Cerebellar cortex (tissue), 1 donor: ENCODE measurements around the gene ATF5.
"Not testable (repeated sequence)": the region's sequence is repeated elsewhere in the genome, so short reads cannot be mapped to it uniquely, and the experiment has no call there.

Experiments used
- DNase-seq: peaks from one replicate; pipeline ENCODE4 v3.0.0-alpha.2; 2015; ENCODE audit warnings: low spot score

The ATF5 gene

DNA sequence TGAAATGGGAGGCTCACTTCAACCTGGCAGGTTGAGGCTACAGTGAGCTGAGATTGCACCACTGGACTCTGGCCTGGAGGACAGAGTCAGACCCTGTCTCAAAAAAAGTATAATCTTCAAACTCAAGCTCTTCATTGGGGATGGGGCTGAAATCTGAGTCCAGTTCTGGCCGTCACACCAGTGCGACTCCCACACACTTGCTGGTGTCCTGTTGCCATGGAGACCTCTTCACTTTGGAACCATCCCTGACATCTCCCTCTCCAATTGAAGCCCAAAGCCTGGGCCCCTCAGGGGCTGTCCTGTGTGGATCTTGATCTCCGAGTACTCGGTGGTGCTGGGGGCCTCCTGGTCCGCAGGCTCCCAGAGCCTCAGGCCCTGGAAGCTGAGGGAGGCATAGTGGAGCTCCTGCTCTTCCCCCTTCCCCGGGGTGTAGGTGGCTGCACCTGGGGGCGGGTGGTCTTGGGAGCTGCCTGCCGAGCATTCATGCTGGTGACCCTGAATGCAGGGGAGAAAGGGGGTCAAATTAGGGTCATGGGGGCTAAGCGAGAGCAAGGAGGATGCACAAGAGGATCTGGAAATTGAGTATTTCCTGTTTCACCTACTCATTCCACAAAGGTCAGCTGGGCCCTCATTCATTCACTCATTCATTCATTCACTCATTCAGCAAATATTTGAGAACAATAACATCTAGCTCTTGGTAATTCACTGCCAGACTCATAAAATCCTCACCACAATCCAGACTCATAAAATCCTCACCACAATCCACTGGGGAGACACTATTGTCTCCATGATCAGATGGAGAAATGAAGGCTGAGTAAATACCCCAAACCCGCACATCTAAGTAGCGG is 21.0 kb downstream of the ATF5 start:
- no peak for DNase-seq

DNA sequence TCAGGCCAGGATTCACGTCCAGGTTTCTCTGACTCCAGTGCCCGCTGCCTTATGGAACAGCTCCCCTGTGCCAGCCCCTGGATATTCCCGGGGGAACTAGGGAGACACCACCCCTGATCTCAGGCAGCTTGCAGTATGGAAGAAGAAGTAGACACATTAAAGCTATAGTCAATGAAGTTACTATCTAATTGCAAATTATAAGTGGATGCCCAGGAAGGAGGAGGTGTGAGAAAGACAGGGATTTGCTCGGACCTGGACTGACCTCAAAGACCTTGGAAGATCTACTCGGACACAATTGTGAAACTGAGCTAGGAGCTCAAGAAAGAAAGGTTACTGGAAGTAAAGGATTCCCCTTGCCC is 21.6 kb downstream of the ATF5 start:
- no peak for DNase-seq

DNA sequence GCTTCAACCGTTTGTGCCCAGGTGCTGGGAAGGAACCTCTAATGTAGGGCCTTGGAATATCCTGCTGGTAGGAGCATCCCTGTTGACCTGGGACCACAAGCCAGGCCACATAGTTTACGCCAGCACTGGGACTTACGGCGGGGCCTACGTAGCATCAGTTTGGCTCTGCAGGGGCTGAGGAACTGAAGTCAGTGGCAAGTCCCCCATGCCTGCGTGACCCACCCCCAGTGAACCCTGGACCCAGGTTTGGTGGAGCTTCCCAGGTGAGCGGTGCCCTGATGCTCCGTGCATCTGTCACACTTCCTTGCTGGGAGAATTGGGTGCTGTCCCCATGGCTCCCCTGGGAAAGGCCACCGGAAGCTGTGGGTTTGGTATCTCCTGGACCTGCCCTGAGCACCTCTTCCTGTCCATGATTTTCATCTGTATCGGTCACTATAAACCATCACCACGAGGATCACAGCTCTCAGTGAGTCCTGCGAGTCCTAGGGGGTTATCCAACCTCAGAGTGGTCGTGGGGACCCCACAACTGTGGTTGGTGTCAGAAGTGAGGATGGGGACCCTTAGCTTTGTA is 22.0 kb downstream of the ATF5 start:
- no peak for DNase-seq

DNA sequence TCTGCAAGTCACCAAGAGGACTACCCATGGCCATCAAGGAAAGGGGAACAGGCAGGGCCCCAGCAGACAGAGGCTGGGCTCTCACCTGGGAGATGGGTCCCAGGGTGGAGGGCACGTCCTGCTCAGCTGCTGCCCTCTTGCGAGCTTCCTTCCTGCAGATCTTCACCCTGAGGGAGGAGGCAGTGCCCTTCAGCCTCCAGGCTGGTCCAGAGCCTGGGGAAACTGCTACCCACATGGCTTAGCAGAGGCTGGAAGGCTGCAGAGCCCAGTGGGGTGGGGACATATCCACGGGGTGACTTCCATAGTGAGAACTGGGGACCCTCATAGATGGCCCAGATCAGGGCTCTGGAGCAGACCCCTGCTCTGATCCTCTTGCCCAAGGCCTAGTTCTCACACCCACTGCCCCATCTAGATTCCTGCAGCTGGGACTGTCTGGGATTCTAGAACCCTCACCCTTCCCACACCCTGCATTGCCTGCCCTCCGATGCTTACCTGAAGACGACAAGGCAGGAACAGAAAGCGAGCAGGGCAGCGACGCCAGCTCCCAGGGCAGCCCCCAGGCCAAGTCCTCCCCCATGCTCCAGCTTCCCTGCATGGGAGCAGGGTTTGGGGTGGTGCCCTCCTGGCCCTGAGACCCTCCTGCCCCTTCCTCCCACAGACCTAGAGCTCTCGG is 22.9 kb downstream of the ATF5 start:
- no peak for DNase-seq

DNA sequence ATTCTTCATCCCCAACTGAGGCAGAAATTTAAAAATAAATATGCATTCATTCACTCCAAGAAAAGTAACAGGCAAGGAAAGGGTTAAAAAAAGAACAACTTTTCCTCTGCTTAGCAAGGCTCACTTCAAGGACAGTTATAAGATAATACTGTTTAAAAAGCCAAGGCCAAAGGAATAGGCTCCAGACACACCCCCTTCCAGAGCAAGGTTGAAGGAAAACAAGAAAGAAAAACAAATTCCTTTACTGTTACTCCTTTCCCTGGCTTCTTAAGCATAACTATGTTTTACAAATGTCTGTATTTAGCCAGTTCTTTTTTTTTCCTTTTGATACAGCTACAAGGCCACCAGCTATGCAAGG is 23.5 kb downstream of the ATF5 start:
- DNase-seq, result no peak

DNA sequence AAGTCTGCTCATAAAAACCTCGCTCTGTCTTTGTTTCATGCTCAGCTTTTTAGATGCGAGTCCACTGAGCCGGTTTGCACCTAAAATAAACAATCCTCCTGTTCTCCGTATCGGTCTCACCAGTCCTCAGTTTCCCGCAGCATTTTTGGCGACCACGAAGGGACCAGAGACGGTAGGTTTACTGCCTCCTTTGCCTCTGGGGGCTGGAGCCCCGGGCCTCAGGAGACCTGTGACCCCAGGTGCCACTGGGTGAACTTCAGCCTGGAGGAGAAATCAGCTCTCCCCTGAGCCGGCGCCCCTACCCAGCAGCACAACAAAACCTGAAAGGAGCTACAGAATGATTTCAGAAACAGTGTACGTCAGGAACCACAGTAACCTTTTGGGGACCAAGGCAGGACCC is 23.9 kb downstream of the ATF5 start:
- DNase-seq, result no peak

DNA sequence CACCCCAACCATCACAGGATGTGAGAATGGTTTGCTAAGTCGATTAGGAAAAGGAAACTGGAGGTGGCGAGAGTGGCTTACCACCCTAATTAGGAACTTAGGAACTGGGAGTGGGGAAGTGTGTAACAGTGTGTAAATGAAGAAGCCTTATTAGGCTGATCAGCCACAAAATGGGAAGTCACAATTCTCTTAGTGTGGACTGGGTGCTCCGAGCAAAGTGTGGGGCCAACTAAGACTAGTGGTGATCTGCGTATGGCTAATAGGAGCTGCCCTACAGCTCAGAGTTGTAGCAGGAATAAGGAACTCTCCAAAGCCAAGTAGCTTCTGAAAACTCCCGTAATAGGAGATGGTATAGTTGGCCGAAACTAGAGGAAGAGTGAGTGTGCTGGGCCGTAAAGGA is 24.4 kb downstream of the ATF5 start:
- DNase-seq, result no peak

DNA sequence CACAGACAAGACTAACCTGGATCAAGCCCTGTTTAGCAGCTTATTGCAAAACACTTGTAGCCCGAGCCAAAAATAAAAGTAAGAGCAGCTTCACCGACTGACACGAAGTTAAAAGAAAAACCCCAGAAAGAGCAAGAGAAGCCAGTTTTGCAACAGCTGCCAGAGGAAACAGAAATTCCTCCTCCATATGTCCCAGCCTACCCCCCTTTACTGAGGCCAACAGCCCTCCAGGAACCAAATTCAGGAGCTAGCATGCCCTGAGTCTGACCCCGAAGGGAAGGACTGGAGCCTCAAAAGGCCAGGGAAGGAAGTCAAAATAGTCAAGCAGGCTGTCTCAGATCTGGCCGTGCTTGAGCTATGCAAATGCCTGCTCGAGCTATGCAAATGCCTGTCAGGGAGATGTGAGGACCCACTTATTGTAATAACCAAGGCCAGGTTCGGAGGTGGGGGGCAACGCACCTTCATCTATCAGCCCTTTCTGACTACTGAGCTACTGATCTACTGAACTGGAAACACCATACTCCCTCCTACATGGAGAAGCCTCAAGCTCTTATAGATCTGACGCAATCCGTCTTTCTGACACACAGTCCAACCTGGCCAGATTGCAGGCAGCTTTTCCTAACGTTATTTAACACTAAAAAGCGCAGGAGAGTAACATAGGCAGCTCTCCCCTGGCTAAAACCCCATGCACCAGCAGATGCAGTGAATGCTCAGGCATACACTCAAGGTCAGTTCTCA is 25.3 kb downstream of the ATF5 start:
- no peak for DNase-seq

DNA sequence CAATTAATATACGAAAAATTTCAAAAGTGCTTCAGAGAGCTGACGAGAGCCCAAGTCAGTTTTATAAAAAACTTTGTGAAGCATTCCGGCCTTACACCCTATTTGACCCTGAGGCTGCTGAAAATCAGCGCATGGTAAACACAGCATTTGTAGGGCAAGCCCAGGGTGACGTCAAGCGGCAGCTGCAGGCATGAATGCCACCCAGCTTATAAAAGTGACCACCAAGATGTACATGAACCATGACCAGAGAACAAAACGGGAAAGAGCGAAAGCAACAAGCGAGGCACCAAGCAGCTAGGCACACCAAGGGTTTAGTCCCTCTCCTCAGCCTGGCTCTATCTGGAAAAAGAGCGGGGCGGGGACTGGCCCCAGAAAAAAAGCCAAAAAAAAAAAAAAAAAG is 25.9 kb downstream of the ATF5 start:
- no peak for DNase-seq

DNA sequence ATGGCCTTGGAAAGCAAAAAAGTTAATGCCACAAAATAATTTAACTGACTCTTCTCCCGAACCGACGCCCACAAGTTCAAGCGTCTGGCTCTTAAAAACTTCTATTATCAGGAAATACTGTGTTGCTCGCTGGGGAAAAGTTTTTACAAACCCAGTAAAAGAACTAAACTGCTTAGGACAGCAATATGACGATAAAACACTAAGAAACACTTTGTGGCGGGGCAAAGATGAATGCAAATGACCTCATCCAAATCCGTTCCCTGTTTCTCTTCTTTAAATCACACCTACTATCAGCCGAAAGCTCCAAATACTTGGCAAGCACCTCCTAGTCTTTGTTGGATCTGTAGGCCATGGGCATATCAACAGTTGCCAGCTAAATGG is 27.1 kb downstream of the ATF5 start:
- no peak for DNase-seq

DNA sequence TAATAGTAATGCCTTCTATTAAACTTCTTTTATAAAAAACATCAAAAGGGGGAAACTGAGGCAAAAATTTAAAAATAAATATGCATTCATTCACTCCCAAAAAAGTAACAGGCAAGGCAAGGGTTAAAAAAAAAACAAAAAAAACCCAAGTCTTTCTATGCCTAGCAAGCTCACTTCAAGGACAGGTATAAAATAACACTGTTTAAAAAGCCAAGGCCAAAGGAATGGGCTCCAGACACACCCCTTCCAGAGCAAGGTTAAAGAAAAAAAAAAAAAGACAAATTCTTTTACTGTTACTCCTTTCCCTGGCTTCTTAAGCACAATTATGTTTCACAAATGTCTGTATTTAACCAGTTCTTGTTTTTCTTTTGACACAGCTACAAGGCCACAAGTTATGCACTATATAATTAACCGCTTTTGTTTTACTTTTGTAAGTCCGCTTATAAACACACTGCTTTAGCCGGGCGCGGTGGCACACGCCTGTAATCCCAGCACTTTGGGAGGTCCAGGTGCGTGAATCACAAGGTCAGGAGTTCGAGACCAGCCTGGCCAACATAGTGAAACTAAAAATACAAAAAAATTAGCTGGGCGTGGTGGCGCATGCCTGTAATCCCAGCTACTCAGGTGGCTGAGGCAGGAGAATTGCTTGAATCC is 28.4 kb downstream of the ATF5 start:
- no peak for DNase-seq

DNA sequence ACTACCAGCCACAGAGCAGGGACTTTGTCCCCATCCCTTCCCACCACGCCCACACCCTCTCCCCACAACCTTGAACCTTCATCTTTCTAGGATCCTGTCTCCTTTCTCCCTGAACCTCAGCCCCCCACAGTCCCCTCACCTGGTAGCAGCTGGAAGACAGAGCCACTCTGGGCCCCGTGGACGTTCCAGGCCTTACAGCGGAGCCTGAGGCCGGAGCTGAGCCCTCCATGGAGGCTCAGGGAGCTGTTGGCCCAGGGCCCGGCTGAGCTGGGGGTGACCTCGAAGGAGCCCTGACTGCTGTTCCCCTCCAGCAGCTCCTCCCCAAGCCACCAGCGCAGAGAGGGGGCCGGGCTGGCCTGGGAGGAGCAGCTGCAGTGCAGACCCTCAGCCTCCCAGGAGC is 29.1 kb downstream of the ATF5 start:
- not testable (repeated sequence) for DNase-seq

DNA sequence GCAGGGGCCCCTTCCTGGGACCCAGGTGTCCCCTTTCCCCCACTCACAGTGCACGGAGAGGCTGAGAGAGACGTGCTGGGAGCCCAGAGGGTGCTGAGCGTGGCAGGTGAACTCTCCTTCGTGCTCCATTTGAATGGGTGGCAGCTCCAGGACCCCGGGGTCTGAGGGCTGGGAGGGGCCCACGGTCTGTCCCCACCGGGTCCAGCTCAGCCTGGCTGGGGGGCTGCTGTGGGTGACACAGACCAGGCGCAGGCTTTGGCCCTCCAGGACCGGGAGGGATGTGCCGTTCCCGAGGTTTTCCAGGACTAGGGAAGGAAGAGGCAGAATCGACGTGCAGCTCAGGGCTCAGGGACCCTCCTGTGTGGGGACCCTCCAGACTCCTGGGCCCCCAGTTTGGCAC is 29.6 kb downstream of the ATF5 start:
- not testable (repeated sequence) for DNase-seq

DNA sequence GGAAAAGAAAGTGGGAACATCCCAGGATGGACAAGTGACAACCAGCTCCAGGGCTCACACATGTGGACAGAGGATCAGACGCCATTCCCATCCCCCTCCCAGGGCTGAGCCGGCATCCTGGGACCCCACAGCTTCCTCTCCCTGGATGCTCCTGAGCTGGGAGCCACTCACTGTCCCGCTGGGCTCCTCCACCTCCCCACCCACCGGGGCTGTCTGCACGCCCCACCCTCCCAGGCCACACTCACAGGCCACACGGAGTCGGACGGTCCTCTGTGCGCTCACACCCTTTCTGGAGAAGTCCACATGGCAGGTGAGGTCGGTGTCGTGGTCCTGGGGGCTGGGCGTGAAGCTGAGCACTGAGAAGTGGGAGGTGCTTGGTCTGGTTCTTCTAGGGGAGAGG is 30.9 kb downstream of the ATF5 start:
- not testable (repeated sequence) for DNase-seq

DNA sequence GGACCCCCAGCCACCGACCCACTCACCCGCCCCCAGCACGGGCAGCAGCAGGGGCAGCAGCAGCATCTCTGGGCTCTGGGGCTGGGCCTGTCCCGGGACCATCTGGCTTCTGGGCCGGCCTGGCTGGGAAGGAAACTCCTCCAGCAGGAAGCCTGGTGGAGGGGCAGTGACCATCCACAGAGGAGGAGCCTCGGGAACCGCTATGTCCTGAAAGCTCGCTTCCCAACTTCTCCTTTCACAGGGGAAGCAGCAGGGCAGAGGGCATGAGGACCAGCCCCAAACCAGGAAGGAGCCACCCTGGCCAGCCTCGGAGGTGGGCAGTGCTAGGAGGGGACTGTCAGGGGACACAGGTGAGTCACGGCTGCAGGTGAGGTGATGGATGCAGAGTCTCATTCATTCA is 32.0 kb downstream of the ATF5 start, which contains the start of gene SIGLEC11:
SIGLEC11 (minus strand) TSS at position 193 of the 400 bp plus-strand sequence; CDS start at position 102, 91 bp downstream.
- DNase-seq, result not testable (repeated sequence)

DNA sequence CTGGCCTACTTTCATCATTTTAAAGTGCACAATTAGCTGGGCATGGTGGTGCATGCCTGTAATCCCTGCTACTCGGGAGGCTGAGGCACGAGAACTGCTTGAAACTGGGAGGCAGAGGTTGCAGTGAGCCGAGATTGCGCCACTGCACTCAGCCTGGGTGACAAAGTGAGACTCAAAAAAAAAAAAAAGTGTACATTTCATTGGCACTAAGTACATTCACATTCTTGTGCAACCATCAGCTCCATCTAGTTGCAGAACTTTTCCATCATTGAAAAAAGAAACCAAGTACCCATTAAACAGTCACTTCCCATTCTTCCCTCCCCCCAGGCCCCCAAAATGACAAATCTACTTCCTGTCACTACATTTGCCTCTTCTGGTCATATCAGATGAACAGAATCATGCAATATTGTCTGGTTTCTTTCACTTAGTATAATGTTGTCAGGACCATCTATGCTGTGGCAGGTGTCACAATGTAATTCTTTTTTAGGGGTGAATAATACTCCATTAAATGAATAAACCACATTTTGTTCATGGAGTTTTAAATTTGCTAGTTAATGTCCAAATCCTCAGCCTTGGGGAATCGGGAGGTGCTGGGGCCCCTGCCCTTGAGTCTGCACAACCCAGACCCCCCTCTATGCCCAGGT is 39.4 kb downstream of the ATF5 start:
- no peak for DNase-seq

DNA sequence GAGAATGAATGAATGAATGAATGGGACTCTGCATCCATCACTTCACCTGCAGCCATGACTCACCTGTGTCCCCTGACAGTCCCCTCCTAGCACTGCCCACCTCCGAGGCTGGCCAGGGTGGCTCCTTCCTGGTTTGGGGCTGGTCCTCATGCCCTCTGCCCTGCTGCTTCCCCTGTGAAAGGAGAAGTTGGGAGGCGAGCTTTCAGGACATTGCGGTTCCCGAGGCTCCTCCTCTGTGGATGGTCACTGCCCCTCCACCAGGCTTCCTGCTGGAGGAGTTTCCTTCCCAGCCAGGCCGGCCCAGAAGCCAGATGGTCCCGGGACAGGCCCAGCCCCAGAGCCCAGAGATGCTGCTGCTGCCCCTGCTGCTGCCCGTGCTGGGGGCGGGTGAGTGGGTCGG is 40.4 kb downstream of the ATF5 start:
- not testable (repeated sequence) for DNase-seq

DNA sequence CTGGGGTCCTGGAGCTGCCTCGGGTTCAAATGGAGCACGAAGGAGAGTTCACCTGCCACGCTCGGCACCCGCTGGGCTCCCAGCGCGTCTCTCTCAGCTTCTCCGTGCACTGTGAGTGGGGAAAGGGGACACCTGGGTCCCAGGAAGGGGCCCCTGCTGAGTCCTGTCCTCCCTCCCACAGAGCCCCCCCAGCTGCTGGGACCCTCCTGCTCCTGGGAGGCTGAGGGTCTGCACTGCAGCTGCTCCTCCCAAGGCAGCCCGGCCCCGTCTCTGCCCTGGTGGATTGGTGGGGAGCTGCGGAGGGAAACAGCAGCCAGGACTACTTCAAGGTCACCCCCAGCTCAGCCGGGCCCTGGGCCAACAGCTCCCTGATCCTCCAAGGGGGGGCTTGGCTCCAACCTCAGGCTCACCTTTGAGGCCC is 43.0 kb downstream of the ATF5 start:
- DNase-seq, result no peak

DNA sequence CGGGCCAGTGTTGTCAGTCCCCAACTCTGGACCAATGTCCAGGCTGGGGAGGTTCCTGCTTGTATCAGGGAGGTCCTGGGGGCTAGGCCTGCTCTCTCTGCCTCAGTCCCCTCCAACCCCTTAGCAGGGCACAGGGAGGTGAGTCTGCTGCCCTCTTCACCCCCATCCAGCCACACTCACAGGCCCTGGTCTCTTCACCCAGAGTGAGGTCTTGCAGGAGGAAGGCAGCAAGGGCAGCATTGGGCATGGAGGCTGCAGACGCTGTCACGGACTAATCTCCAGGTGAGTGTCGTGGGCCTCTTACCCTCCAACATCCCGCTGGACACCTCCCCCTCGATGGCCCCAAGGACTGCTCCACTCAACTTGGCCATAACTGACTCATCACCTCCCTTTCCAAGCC is 43.8 kb downstream of the ATF5 start:
- DNase-seq, result no peak

DNA sequence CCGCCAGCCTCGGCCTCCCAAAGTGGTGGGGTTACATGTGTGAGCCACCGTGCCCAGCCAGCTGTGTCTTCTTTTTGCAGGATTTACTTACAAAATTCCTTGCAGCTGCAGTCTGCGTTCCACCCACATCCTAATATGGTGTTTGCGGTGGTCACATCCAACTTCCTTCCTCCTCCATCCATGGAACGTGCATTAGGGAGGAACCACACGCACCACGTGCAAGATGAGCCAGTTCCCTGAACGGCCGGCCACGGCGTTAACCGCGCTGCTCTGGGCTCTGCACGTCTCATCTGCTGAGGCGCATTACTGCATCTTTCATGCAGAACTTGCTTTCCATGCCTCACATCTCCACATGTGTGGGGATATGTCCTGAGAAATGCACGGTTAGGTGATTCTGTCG is 45.0 kb downstream of the ATF5 start:
- DNase-seq, result no peak

DNA sequence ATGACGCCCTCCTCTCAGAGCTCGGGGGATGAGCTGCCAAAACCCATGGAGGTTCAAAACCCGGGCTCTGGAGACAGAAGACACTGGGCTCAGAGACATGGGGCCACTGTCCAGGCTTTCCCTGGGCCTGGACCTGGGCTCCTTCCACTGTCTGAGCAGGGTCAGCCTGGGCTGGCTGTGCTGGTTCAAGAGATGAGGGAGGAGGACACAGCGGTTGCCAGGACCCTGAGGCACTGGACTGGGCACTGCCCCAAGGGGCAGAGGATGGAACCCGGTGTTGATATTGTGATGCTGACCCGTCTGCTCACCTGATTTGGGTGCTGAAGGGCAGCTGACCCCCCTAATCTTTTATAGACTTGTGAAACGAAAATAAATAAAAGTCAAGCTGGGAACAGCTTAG is 46.0 kb downstream of the ATF5 start:
- no peak for DNase-seq

DNA sequence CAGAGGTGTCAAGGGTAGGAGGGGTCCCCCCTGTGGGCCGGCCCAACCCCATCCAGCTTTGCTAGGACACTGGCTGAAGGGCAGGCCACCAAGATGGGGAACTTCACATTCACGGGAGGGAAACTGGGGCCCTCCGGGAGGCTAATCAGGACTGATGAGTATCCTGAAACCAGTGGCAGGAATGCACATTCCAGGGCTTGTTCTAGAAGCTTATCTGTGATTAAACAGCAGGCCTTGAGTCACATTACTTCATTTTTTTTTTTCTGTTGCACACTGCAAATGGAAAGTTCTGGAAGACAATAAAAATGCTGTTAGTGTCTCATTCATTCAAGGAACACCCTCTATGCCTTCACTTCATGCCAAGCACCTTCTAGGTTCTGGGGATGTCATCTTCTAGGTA is 47.5 kb downstream of the ATF5 start:
- no peak for DNase-seq
